ENCODE measurements around the gene KCNC2.

DNA sequence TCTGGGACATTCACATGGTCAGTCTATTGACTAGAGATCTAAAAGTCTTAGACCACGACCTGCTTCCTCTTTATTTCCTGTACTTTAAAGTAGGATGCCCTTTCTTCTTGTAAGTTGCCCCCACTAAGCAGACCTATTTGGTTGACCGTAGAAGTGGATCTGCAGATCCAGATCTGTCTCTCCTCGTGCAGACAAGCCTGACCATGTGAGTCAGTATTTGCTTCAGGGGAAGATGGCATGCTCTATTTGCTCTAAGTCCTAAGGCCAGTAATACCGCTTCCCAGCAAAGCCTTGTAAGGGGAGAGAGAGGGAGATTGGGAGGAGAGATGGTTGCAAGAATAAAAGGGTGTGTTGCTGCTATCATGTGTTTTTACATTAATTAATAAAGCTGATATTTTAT is 46.8 kb downstream of the KCNC2 start:
- TF ChIP-seq ZNF274 (IDR thresholded peaks at IDR 0.05; ENCODE audit: low read depth, low read length): no peak
- TF ChIP-seq YY1 (IDR thresholded peaks at IDR 0.05; ENCODE audit: insufficient read depth, insufficient read length): no peak
- TF ChIP-seq SUZ12 (IDR thresholded peaks at IDR 0.05; ENCODE audit: extremely low read depth, insufficient read depth, insufficient read length): no peak
